Thyroid gland (tissue), 4 donors: ENCODE results near the gene ZIC2. TPM values are rescaled to one million over a fixed set of nuclear protein-coding genes. Genes with fewer than 3 reads are reported as not detected.
A peak's percentile ranks its signal among the peaks of the same experiment; 100 is the strongest.

Experiments
- DNase-seq, 2 donors: peaks; one replicate each; pipeline ENCODE4 v3.0.0-alpha.2; 2019
- H3K27ac ChIP-seq, 3 donors: fragments of 200-600 bp; sonication (generic); 1 replicate in 2 of 3; 2 replicates in 1 of 3; pipeline ENCODE4 v1.5.1; 2016 to 2019; ENCODE audit warnings: mild to moderate bottlenecking in 1 of 3, moderate library complexity in 1 of 3
- H3K27me3 ChIP-seq: fragments of 200-600 bp; sonication (generic); one replicate; pipeline ENCODE4 v1.5.1; 2019
- H3K36me3 ChIP-seq, 2 donors: fragments of 200-600 bp; sonication (generic); one replicate each; pipeline ENCODE4 v1.5.1; 2016 to 2019
- H3K4me1 ChIP-seq, 2 donors: fragments of 200-600 bp; sonication (generic); one replicate each; pipeline ENCODE4 v1.5.1; 2017 to 2019
- H3K4me3 ChIP-seq, 3 donors: fragments of 200-600 bp; sonication (generic); replicated peaks in 1 of 3; 1 replicate in 2 of 3; 2 replicates in 1 of 3; pipeline ENCODE4 v1.5.1; 2016; ENCODE audit warnings: mild to moderate bottlenecking in 1 of 3
- H3K9me3 ChIP-seq: fragments of 200-600 bp; sonication (generic); one replicate; pipeline ENCODE4 v1.5.1; 2017
- CTCF ChIP-seq, 6 experiments: fragments of 200-600 bp in 3 of 6; fragments of 450-650 bp in 3 of 6; sonication (generic) in 3 of 6; IDR thresholded peaks; one replicate each; pipeline ENCODE4 v1.5.1; 2016 to 2019; ENCODE audit warnings: antibody characterized with exemption in 6 of 6, mild to moderate bottlenecking in 2 of 6, inconsistent platforms in 1 of 6, moderate library complexity in 1 of 6
- POLR2A ChIP-seq, 2 donors: fragments of 450-650 bp; IDR thresholded peaks; one replicate each; pipeline ENCODE4 v1.6.1; 2017; ENCODE audit warnings: antibody characterized with exemption in 2 of 2, mild to moderate bottlenecking in 2 of 2, moderate library complexity in 1 of 2
- WGBS, 2 donors: methylation state at CpG; one replicate each; pipeline ENCODE4 v1.1.5; 2017; 5-methylcytosine and 5-hydroxymethylcytosine counted together
- intact Hi-C: fragments of 100-400 bp; cut with DNase I; formaldehyde crosslinking; loops from one replicate; pipeline ENCODE4 v1.15.1; 2023
- total RNA-seq, 4 donors: library from RNA; depleted of rRNA; stranded (reverse); fragments of >200 nt; gene quantifications; one replicate each; pipeline ENCODE4 v1.2.3, GENCODE V29; 2016

The ZIC2 gene
- total RNA-seq, 4 donors from 2014 or later, result not detected

- H3K9me3 ChIP-seq, result no peaks in the 10 kb centered on the region
These were observed 12.8 kb upstream of the ZIC2 start for GRCh38 chr13:99968521-99969452.

GRCh38 chr13:99969453-99969918 lies 12.1 kb upstream of the ZIC2 start:
- H3K27me3 ChIP-seq, result peaks cover 74% of the 10 kb centered on the region
- TF ChIP-seq POLR2A (IDR thresholded peaks at IDR 0.05) (no peak), CTCF (IDR thresholded peaks at IDR 0.05) (no peak)
- no peak overlapping the region for H3K27ac ChIP-seq
- no peak overlapping the region for H3K4me3 ChIP-seq
- H3K36me3 ChIP-seq, result no peaks in the 10 kb centered on the region
- no peak for DNase-seq
- no peaks in the 10 kb centered on the region for H3K9me3 ChIP-seq
- intact Hi-C loops, result no loop called here
- H3K4me1 ChIP-seq, result peaks cover 20 to 35% of the 10 kb centered on the region in 2 donors
- 5 to 7% methylated on average over 31 to 35 of the region's 52 CpGs for WGBS, 2 donors

More at GRCh38 chr13:99968521-99969452, 12.8 kb upstream of the ZIC2 start:
- no peak for DNase-seq
- Histone ChIP-seq H3K36me3 (no peaks in the 10 kb centered on the region), H3K4me3 (peak overlapping the region in 1 of 3 donors; percentile 23), H3K27ac (no peak overlapping the region), H3K27me3 (peaks cover 70% of the 10 kb centered on the region), H3K4me1 (peaks cover 20 to 35% of the 10 kb centered on the region in 2 donors)
- intact Hi-C loops, result no loop called here
- 6 to 9% methylated on average over 34 to 47 of the region's 81 CpGs for WGBS, 2 donors
- no peak for TF ChIP-seq POLR2A (IDR thresholded peaks at IDR 0.05)
- no peak for TF ChIP-seq CTCF (IDR thresholded peaks at IDR 0.05)

- no peak for DNase-seq
- peaks cover 80% of the 10 kb centered on the region for H3K27me3 ChIP-seq
These were observed 11.5 kb upstream of the ZIC2 start for GRCh38 chr13:99969919-99970650.

GRCh38 chr13:99970651-99971575 lies 10.7 kb upstream of the ZIC2 start:
- Histone ChIP-seq H3K27ac (no peak overlapping the region), H3K4me1 (peaks cover 20 to 35% of the 10 kb centered on the region in 2 donors), H3K4me3 (peak overlapping the region in 1 of 3 donors; percentile 6), H3K9me3 (no peaks in the 10 kb centered on the region), H3K27me3 (peaks cover 80% of the 10 kb centered on the region), H3K36me3 (no peaks in the 10 kb centered on the region)
- no peak for TF ChIP-seq CTCF (IDR thresholded peaks at IDR 0.05)
- TF ChIP-seq POLR2A (IDR thresholded peaks at IDR 0.05), result no peak
- intact Hi-C loops, result no loop called here
- DNase-seq, result no peak
- 3% methylated on average over 26 of the region's 118 CpGs; no CpG with 5 or more reads in 1 of the 2 donors for WGBS, 2 donors

More at GRCh38 chr13:99969919-99970650, 11.5 kb upstream of the ZIC2 start:
- WGBS, 2 donors, result 4% methylated on average over 32 of the region's 79 CpGs
- intact Hi-C loops, result no loop called here
- no peak overlapping the region for H3K4me3 ChIP-seq
- TF ChIP-seq POLR2A (IDR thresholded peaks at IDR 0.05), result no peak
- no peak for TF ChIP-seq CTCF (IDR thresholded peaks at IDR 0.05)
- no peaks in the 10 kb centered on the region for H3K36me3 ChIP-seq
- H3K27ac ChIP-seq, result no peak overlapping the region
- H3K4me1 ChIP-seq, result peaks cover 20 to 35% of the 10 kb centered on the region in 2 donors
- no peaks in the 10 kb centered on the region for H3K9me3 ChIP-seq
